ENCODE results near the gene SORBS2. TPM values are rescaled to one million over a fixed set of nuclear protein-coding genes. Genes with fewer than 3 reads are reported as not detected.
A peak's percentile ranks its signal among the peaks of the same experiment; 100 is the strongest.
"Not testable (repeated sequence)": the region's sequence is repeated elsewhere in the genome, so short reads cannot be mapped to it uniquely, and the experiment has no call there.

The SORBS2 gene
- 0.26 and 0.33 TPM in 2 replicates for total RNA-seq
- polyA plus RNA-seq = 0.27 and 3.0 TPM in 2 replicates
- polyA plus RNA-seq (2012) = 0.08 and 1.7 TPM in 2 replicates
- 11.4 TPM in 1 of 2 replicates, not detected in the other for polyA minus RNA-seq (ENCODE audit: low replicate concordance)

- Histone ChIP-seq H3K9ac (ENCODE audit: insufficient read depth, low read length) (no peak within 1 kb of the TSS), H3K9me3 (ENCODE audit: control insufficient read depth, insufficient read depth, low read depth, low read length) (no peaks in the 10 kb centered on the region), H2AFZ (ENCODE audit: low read length) (no peak within 1 kb of the TSS), H3K4me2 (ENCODE audit: extremely low read depth, insufficient read depth, low read length) (no peak within 1 kb of the TSS), H4K20me1 (ENCODE audit: control insufficient read depth, extremely low read depth, insufficient read depth, low read length) (no peaks in the 10 kb centered on the region), H3K27ac (ENCODE audit: insufficient read depth, low read length) (no peak within 1 kb of the TSS), H3K4me3 (replicated peaks in 1 of 4; ENCODE audit: control extremely low read depth in 1 of 4, insufficient read depth in 1 of 4, low read depth in 3 of 4, low read length in 4 of 4) (no peak within 1 kb of the TSS), H3K36me3 (ENCODE audit: control insufficient read depth, insufficient read depth, low read length) (no peaks in the 10 kb centered on the region), H3K79me2 (ENCODE audit: control insufficient read depth, insufficient read depth, low read length) (no peaks in the 10 kb centered on the region), H3K27me3 (ENCODE audit: control insufficient read depth, insufficient read depth, low read length) (no peaks in the 10 kb centered on the region), H3K4me1 (ENCODE audit: control insufficient read depth, extremely low read depth, insufficient read depth, low read length) (no peaks in the 10 kb centered on the region)
- DNase-seq (ENCODE audit: low read depth in 2 of 2) = peak; percentile 31 to 83
- TF ChIP-seq EZH2 (IDR thresholded peaks at IDR 0.05; ENCODE audit: low read length, missing control alignments) (no peak), CTCF (conservative IDR thresholded peaks at IDR 0.05 in 1 of 2, IDR thresholded peaks at IDR 0.05 in 1 of 2; ENCODE audit: low read depth in 1 of 2, low read length in 2 of 2) (no peak)
Observed at GRCh38 chr4:185811509-185812364, at the start of gene SORBS2. TSS of gene SORBS2 (minus strand) at chr4:185812194. CDS start at chr4:185690571, 121,623 bp downstream.

- Histone ChIP-seq H3K27ac (ENCODE audit: insufficient read depth, low read length) (no peak overlapping the region), H3K79me2 (ENCODE audit: control insufficient read depth, insufficient read depth, low read length) (no peaks in the 10 kb centered on the region), H3K4me3 (replicated peaks in 1 of 4; ENCODE audit: control extremely low read depth in 1 of 4, insufficient read depth in 1 of 4, low read depth in 3 of 4, low read length in 4 of 4) (no peak overlapping the region), H2AFZ (ENCODE audit: low read length) (no peak overlapping the region), H4K20me1 (ENCODE audit: control insufficient read depth, extremely low read depth, insufficient read depth, low read length) (no peaks in the 10 kb centered on the region), H3K9ac (ENCODE audit: insufficient read depth, low read length) (no peak overlapping the region), H3K9me3 (ENCODE audit: control insufficient read depth, insufficient read depth, low read depth, low read length) (no peaks in the 10 kb centered on the region), H3K27me3 (ENCODE audit: control insufficient read depth, insufficient read depth, low read length) (no peaks in the 10 kb centered on the region), H3K4me2 (ENCODE audit: extremely low read depth, insufficient read depth, low read length) (no peak overlapping the region), H3K36me3 (ENCODE audit: control insufficient read depth, insufficient read depth, low read length) (no peaks in the 10 kb centered on the region), H3K4me1 (ENCODE audit: control insufficient read depth, extremely low read depth, insufficient read depth, low read length) (no peaks in the 10 kb centered on the region)
- no peak for TF ChIP-seq CTCF (conservative IDR thresholded peaks at IDR 0.05 in 1 of 2, IDR thresholded peaks at IDR 0.05 in 1 of 2; ENCODE audit: low read depth in 1 of 2, low read length in 2 of 2)
- no peak for TF ChIP-seq EZH2 (IDR thresholded peaks at IDR 0.05; ENCODE audit: low read length, missing control alignments)
- DNase-seq (ENCODE audit: low read depth in 2 of 2) = peak in 1 of 2 donors; percentile 59
Observed at GRCh38 chr4:185859111-185859510, 47.1 kb upstream of the SORBS2 start.

GRCh38 chr4:185857561-185857960 lies 45.6 kb upstream of the SORBS2 start:
- H2AFZ ChIP-seq (ENCODE audit: low read length); H3K9ac ChIP-seq (ENCODE audit: insufficient read depth, low read length); H3K4me3 ChIP-seq (replicated peaks in 1 of 4; ENCODE audit: control extremely low read depth in 1 of 4, insufficient read depth in 1 of 4, low read depth in 3 of 4, low read length in 4 of 4); H3K79me2 ChIP-seq (ENCODE audit: control insufficient read depth, insufficient read depth, low read length); H3K4me2 ChIP-seq (ENCODE audit: extremely low read depth, insufficient read depth, low read length); H3K27ac ChIP-seq (ENCODE audit: insufficient read depth, low read length); H4K20me1 ChIP-seq (ENCODE audit: control insufficient read depth, extremely low read depth, insufficient read depth, low read length); H3K36me3 ChIP-seq (ENCODE audit: control insufficient read depth, insufficient read depth, low read length); H3K27me3 ChIP-seq (ENCODE audit: control insufficient read depth, insufficient read depth, low read length); H3K4me1 ChIP-seq (ENCODE audit: control insufficient read depth, extremely low read depth, insufficient read depth, low read length); H3K9me3 ChIP-seq (ENCODE audit: control insufficient read depth, insufficient read depth, low read depth, low read length): not testable (repeated sequence)
- DNase-seq (ENCODE audit: low read depth in 2 of 2) = peak in 1 of 2 donors; percentile 75

Data from fibroblast of lung (primary cell).